ENCODE measurements around the gene FOXN1.

FOXN1 gene

DNA sequence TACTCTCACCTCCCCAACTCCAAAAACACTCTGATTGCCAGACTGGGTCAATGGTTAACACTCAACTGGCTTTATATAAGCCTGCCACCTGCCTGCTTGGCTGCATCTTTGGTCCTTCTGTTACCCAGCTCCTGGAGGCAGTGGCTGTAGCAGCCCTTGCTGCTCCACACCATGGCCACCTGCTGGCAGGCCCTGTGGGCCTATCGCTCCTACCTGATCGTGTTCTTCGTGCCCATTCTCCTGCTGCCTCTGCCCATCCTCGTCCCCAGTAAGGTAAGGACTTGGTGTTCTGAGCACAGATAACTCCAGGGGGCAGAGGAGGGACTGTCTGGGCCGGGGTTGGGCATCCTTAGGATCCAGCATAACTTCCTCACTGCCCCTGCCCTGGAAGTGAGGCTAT is 32.6 kb upstream of the FOXN1 start, which contains the start of gene SLC13A2:
TSS of gene SLC13A2 (plus strand) at position 103 of the 400 bp plus-strand sequence. CDS start at position 172, 69 bp downstream.
- TF ChIP-seq CTCF (IDR thresholded peaks at IDR 0.05; ENCODE audit: control insufficient read depth, extremely low read depth, insufficient read depth), result no peak
- no peak for DNase-seq (ENCODE audit: low read depth)
- H3K4me3 ChIP-seq (ENCODE audit: low read depth, low read length), result no peak within 1 kb of the TSS

- TF ChIP-seq CTCF (IDR thresholded peaks at IDR 0.05; ENCODE audit: control insufficient read depth, extremely low read depth, insufficient read depth), result no peak
Measured at GRCh38 chr17:28474111-28474531, 32.0 kb upstream of the FOXN1 start.

DNA sequence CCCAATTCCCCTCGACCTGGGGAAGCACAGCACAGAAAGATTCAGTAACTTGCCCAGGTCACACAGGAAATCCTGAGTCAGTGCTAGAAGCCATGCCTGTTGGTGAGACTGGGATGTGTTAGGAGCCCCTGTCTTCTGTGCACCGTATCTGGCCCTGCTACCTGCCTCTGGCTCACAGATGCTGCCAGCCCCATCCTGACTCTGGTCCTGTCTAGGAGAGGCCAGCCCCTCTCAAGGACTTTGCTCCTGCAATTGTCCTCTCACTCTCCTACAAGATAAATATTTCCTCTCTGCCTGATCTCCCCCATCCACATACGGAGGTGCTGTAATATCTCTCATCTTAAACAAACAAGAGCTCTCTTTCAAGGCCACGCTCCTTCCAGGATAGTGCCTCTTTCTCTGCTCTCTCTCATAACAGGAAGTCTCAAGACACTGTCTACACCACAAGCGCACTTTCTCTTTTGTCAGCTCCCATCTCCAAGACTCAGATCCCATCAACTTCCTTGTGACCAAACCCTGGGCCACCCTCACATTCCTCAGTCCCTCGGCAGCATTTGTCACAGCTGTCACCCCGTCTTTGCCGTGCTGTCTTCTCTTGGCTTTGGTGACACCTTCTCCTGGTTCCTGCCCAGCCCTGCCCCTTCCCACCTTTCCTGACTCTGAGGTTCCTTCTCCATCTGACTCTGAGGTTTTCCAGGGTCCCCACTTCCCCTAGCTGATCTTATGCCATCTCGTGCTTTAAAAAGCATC is 30.8 kb upstream of the FOXN1 start:
- no peak overlapping the region for H3K4me3 ChIP-seq (ENCODE audit: low read depth, low read length)
- peak; percentile 40 for DNase-seq (ENCODE audit: low read depth)

More at GRCh38 chr17:28474111-28474531, 32.0 kb upstream of the FOXN1 start:
- no peak for DNase-seq (ENCODE audit: low read depth)
- no peak overlapping the region for H3K4me3 ChIP-seq (ENCODE audit: low read depth, low read length)

DNA sequence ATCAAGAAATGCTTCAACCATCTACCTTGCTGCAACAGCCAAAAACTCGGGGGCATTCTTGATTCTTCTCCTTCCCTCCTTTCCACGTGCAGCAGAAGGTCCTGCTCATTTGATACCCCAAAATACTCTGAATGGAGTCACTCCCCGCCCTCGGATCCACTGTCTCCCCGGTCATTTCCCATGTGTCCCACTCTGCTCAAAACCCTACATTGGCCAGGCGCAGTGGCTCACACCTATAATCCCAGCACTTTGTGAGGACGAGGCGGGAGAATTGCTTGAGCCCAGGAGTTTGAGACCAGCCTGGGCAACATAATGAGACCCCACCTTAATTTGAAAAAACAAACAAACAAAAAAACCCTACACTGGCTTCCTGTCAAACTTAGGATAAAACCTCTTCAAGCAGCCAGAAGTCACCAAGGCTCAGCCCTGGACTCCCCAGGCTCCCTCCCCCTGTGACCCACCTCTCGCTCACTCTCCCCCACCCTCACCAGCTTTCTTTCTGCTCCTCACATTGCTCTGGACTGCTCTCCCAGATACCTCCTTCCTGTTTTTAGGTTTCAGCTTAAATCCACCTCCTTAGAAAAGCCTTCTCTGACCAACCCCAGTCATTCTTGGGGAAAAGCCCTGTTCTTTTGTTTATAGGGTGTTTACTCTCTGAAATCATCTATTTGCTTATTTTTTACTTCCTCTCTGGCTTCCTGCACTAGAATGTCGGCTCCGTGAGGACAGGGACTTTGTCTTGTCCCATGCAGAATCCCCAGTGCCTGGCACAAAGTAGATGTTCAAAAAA is 29.9 kb upstream of the FOXN1 start:
- no peak for DNase-seq (ENCODE audit: low read depth)
- no peak overlapping the region for H3K4me3 ChIP-seq (ENCODE audit: low read depth, low read length)
- TF ChIP-seq CTCF (IDR thresholded peaks at IDR 0.05; ENCODE audit: control insufficient read depth, extremely low read depth, insufficient read depth), result no peak

More for the DNA sequence above, 30.8 kb upstream of the FOXN1 start:
- TF ChIP-seq CTCF (IDR thresholded peaks at IDR 0.05; ENCODE audit: control insufficient read depth, extremely low read depth, insufficient read depth), result no peak

- TF ChIP-seq CTCF (IDR thresholded peaks at IDR 0.05; ENCODE audit: control insufficient read depth, extremely low read depth, insufficient read depth), result no peak
- DNase-seq (ENCODE audit: low read depth), result no peak
- no peak overlapping the region for H3K4me3 ChIP-seq (ENCODE audit: low read depth, low read length)
Measured at GRCh38 chr17:28477928-28478327, 28.2 kb upstream of the FOXN1 start.

GRCh38 chr17:28478712-28479615 is 27.2 kb upstream of the FOXN1 start:
- H3K4me3 ChIP-seq (ENCODE audit: low read depth, low read length), result no peak overlapping the region
- DNase-seq (ENCODE audit: low read depth), result no peak
- no peak for TF ChIP-seq CTCF (IDR thresholded peaks at IDR 0.05; ENCODE audit: control insufficient read depth, extremely low read depth, insufficient read depth)

Data from LNCaP clone FGC (cell line).